Endometrial microvascular endothelial cells (primary cell): ENCODE measurements around the gene HK3. TPM values are rescaled to one million over a fixed set of nuclear protein-coding genes. Genes with fewer than 3 reads are reported as not detected.

Source experiments
- in situ Hi-C: cut with HindIII; loops from 2 replicates; pipeline ENCODE4 v1.10.0; 2017; ENCODE audit warnings: low sequenced_read_pairs, low pct_unique_long_range_greater_than_20kb; ENCODE audit errors: inconsistent ontology term
- total RNA-seq: library from RNA; depleted of rRNA; stranded (reverse); fragments of >200 nt; gene quantifications from one replicate; pipeline ENCODE4 v1.2.3, GENCODE V29; 2015; ENCODE audit errors: inconsistent ontology term

Gene HK3
- total RNA-seq, 1 donor from 2014 or later: not detected

- in situ Hi-C loops: no loop called here
These were observed 41.8 kb downstream of the HK3 start for GRCh38 chr5:176857216-176857893.

- in situ Hi-C loops: no loop called here
These were observed 42.4 kb downstream of the HK3 start for GRCh38 chr5:176856746-176857145.

GRCh38 chr5:176855598-176855997, 43.5 kb downstream of the HK3 start:
- in situ Hi-C loops: no loop called here

GRCh38 chr5:176854164-176854563, 45.0 kb downstream of the HK3 start:
- in situ Hi-C loops: no loop called here

- in situ Hi-C loops: no loop called here
These were observed 45.9 kb downstream of the HK3 start for GRCh38 chr5:176853151-176853778.

GRCh38 chr5:176851871-176852658, 47.1 kb downstream of the HK3 start:
- in situ Hi-C loops: no loop called here

GRCh38 chr5:176851380-176851779, 47.8 kb downstream of the HK3 start:
- in situ Hi-C loops: no loop called here

GRCh38 chr5:176850371-176851245, 48.5 kb downstream of the HK3 start:
- in situ Hi-C loops: no loop called here

GRCh38 chr5:176849611-176850227, 49.4 kb downstream of the HK3 start:
- in situ Hi-C loops: no loop called here

- in situ Hi-C loops: no loop called here
These were observed 50.5 kb downstream of the HK3 start for GRCh38 chr5:176848651-176849050.

- in situ Hi-C loops: no loop called here
These were observed 51.3 kb downstream of the HK3 start for GRCh38 chr5:176847726-176848290.

- in situ Hi-C loops: no loop called here
These were observed 52.0 kb downstream of the HK3 start for GRCh38 chr5:176847148-176847547.

GRCh38 chr5:176846335-176847140, 52.6 kb downstream of the HK3 start:
- in situ Hi-C loops: no loop called here

- in situ Hi-C loops: no loop called here
These were observed 53.8 kb downstream of the HK3 start for GRCh38 chr5:176845392-176845713.

GRCh38 chr5:176844706-176845391, 54.3 kb downstream of the HK3 start:
- in situ Hi-C loops: no loop called here

GRCh38 chr5:176844281-176844680, 54.9 kb downstream of the HK3 start:
- in situ Hi-C loops: no loop called here

- in situ Hi-C loops: no loop called here
These were observed 55.5 kb downstream of the HK3 start for GRCh38 chr5:176843673-176844072.
